Left ventricle myocardium inferior (tissue), 1 donor: ENCODE results near the gene RNF227. TPM values are rescaled to one million over a fixed set of nuclear protein-coding genes. Genes with fewer than 3 reads are reported as not detected.
A peak's percentile ranks its signal among the peaks of the same experiment; 100 is the strongest.
"Not testable (repeated sequence)": the region's sequence is repeated elsewhere in the genome, so short reads cannot be mapped to it uniquely, and the experiment has no call there.

ENCODE experiments used
- DNase-seq: peaks from one replicate; pipeline ENCODE4 v3.0.0-alpha.2; 2020
- H3K27ac ChIP-seq: fragments of 200-600 bp; replicated peaks from 2 replicates; pipeline ENCODE4 v1.8.0; 2021
- H3K27me3 ChIP-seq: fragments of 200-600 bp; 2 replicates; pipeline ENCODE4 v1.8.0; 2021; ENCODE audit warnings: low read depth
- H3K36me3 ChIP-seq: fragments of 200-600 bp; 2 replicates; pipeline ENCODE4 v1.8.0; 2021
- H3K4me1 ChIP-seq: fragments of 200-600 bp; 2 replicates; pipeline ENCODE4 v1.8.0; 2021
- H3K4me3 ChIP-seq: fragments of 200-600 bp; 2 replicates; pipeline ENCODE4 v1.8.0; 2021; ENCODE audit warnings: mild to moderate bottlenecking, moderate library complexity
- H3K9me3 ChIP-seq: fragments of 200-600 bp; replicated peaks from 2 replicates; pipeline ENCODE4 v1.8.0; 2021
- intact Hi-C: fragments of 100-400 bp; cut with micrococcal nuclease; formaldehyde crosslinking; loops from one replicate; pipeline ENCODE4 v1.11.0; 2022
- total RNA-seq: library from RNA; stranded (reverse); fragmentation: NEBNext Ultra II Directional; extraction: Animal tissue kit (Norgen Biotek cat#: 25700); gene quantifications from one replicate; pipeline ENCODE4 v1.2.1, GENCODE V29; 2021
- TF ChIP-seq, protein P1 (sequence below): fragments of 200-600 bp; IDR thresholded peaks from 2 replicates; pipeline ENCODE4 v1.8.0; 2021; ENCODE audit warnings: antibody characterized with exemption, mild to moderate bottlenecking, borderline replicate concordance
- donor health status: DM: no; HTN: yes; CAD: no; lungs with severe emphysema.

RNF227 gene
- total RNA-seq, 1 donor from 2014 or later, result 1.0 TPM

- intact Hi-C loops, result no loop called here
- peak overlapping the region; percentile 49 for H3K27ac ChIP-seq
- peaks cover 19% of the 10 kb centered on the region for H3K4me1 ChIP-seq
- no peaks in the 10 kb centered on the region for H3K9me3 ChIP-seq
- no peak for DNase-seq
- peaks cover 8% of the 10 kb centered on the region for H3K27me3 ChIP-seq
- no peaks in the 10 kb centered on the region for H3K36me3 ChIP-seq
- H3K4me3 ChIP-seq, result no peak overlapping the region
- TF ChIP-seq, protein P1, sequence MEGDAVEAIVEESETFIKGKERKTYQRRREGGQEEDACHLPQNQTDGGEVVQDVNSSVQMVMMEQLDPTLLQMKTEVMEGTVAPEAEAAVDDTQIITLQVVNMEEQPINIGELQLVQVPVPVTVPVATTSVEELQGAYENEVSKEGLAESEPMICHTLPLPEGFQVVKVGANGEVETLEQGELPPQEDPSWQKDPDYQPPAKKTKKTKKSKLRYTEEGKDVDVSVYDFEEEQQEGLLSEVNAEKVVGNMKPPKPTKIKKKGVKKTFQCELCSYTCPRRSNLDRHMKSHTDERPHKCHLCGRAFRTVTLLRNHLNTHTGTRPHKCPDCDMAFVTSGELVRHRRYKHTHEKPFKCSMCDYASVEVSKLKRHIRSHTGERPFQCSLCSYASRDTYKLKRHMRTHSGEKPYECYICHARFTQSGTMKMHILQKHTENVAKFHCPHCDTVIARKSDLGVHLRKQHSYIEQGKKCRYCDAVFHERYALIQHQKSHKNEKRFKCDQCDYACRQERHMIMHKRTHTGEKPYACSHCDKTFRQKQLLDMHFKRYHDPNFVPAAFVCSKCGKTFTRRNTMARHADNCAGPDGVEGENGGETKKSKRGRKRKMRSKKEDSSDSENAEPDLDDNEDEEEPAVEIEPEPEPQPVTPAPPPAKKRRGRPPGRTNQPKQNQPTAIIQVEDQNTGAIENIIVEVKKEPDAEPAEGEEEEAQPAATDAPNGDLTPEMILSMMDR, result no peak
Observed at GRCh38 chr17:7955414-7956227, 39.5 kb upstream of the RNF227 start.

DNA sequence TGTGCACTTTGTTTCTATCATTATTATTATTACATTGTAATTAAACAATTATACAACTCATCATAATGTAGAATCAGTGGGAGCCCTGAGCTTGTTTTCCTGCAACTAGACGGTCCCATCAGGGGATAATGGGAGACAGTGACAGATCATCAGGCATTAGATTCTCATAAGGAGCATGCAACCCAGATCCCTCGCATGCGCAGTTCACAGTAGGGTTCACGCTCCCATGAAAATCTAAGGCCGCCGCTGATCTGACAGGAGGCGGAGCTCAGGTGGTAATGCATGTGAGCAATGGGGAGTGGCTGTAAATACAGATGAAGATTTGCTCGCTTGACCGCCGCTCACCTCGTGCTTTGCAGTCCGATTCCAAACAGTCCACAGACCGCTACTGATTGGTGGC lies 37.2 kb upstream of the RNF227 start:
- H3K9me3 ChIP-seq, H3K27me3 ChIP-seq, H3K27ac ChIP-seq, H3K4me3 ChIP-seq, intact Hi-C loops, DNase-seq: not testable (repeated sequence)
- Histone ChIP-seq H3K36me3 (peaks cover 14% of the 10 kb centered on the region), H3K4me1 (peaks cover 19% of the 10 kb centered on the region)

- intact Hi-C loops, result no loop called here
- Histone ChIP-seq H3K27me3 (no peaks in the 10 kb centered on the region), H3K36me3 (peaks cover 34% of the 10 kb centered on the region), H3K4me1 (peaks cover 13% of the 10 kb centered on the region), H3K27ac (no peak overlapping the region), H3K9me3 (no peaks in the 10 kb centered on the region), H3K4me3 (no peak overlapping the region)
- TF ChIP-seq, protein P1, result no peak
- no peak for DNase-seq
Observed at GRCh38 chr17:7951143-7951792, 35.2 kb upstream of the RNF227 start.

DNA sequence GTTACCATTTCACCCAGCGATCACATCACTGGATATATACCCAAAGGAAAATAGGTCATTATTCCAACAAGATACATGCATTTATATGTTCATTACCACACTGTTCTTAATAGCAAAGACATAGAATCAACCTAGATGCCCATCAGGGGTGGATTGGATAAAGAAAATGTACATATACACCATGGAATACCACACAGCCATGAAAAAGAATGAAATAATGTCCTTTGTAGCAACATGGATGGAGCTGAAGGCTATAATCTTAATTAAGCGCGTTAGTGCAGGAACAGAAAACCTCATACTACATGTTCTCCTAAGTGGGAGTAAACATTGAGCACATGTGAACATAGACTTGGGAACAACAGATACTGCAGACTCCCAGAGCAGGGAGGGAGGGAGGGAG lies 34.5 kb upstream of the RNF227 start:
- Histone ChIP-seq H3K36me3 (peaks cover 41% of the 10 kb centered on the region), H3K9me3 (no peaks in the 10 kb centered on the region), H3K27me3 (no peaks in the 10 kb centered on the region), H3K4me3 (no peak overlapping the region), H3K27ac (no peak overlapping the region), H3K4me1 (peaks cover 7% of the 10 kb centered on the region)
- intact Hi-C loops, result no loop called here
- TF ChIP-seq, protein P1, result no peak
- no peak for DNase-seq

- peaks cover 67% of the 10 kb centered on the region for H3K36me3 ChIP-seq
- no peaks in the 10 kb centered on the region for H3K9me3 ChIP-seq
Observed at GRCh38 chr17:7947651-7948050, 31.6 kb upstream of the RNF227 start.

More at GRCh38 chr17:7947651-7948050, 31.6 kb upstream of the RNF227 start:
- intact Hi-C loops, result no loop called here
- H3K27me3 ChIP-seq, result no peaks in the 10 kb centered on the region
- no peak overlapping the region for H3K27ac ChIP-seq
- no peaks in the 10 kb centered on the region for H3K4me1 ChIP-seq
- DNase-seq, result no peak
- no peak overlapping the region for H3K4me3 ChIP-seq
- TF ChIP-seq, protein P1, result no peak
